PC-9 (cell line): Measurements from ENCODE around the gene PRKCH. TPM values are rescaled to one million over a fixed set of nuclear protein-coding genes. Genes with fewer than 3 reads are reported as not detected.

ENCODE experiments used
- BruUV-seq: library from RNA; stranded (reverse); fragments of 400-500 nt; replicated peaks from 2 replicates; lab custom pipeline; 2021; lab: Mats Ljungman, UMichigan
- CTCF ChIA-PET: fragments of 300-600 bp; sonication (Branson Sonifier 250); formaldehyde crosslinking; loops from one replicate; lab custom pipeline; 2022; ENCODE audit warnings: antibody characterized with exemption; lab: Charles Lee
- POLR2A ChIA-PET: fragments of 300-600 bp; sonication (Branson Sonifier 250); formaldehyde crosslinking; loops from one replicate; lab custom pipeline; 2022; ENCODE audit warnings: antibody characterized with exemption; ENCODE audit not compliant: unreplicated experiment; lab: Charles Lee
- DNase-seq, 2 experiments: peaks; one replicate each; pipeline versions ENCODE4 v3.0.0 to v3.0.0-alpha.2; 2015 to 2022; ENCODE audit warnings: mixed read lengths in 1 of 2
- H2AFZ ChIP-seq: fragments of 200-600 bp; sonication (generic); 2 replicates; pipeline ENCODE4 v1.8.1; 2017; ENCODE audit warnings: antibody characterized with exemption
- H3F3A ChIP-seq: fragments of 200-600 bp; sonication (generic); 2 replicates; pipeline ENCODE4 v1.8.1; 2017; ENCODE audit warnings: antibody characterized with exemption, mild to moderate bottlenecking, low read depth; ENCODE audit not compliant: insufficient read depth
- H3K27ac ChIP-seq: fragments of 200-600 bp; sonication (generic); 2 replicates; pipeline ENCODE4 v1.6.1; 2016; ENCODE audit warnings: mixed run types
- H3K27me3 ChIP-seq: fragments of 200-600 bp; sonication (generic); 2 replicates; pipeline ENCODE4 v1.6.1; 2016; ENCODE audit warnings: low read depth, mixed run types; ENCODE audit not compliant: insufficient read depth
- H3K36me3 ChIP-seq: fragments of 200-600 bp; sonication (generic); 2 replicates; pipeline ENCODE4 v1.6.1; 2016; ENCODE audit warnings: low read depth, mixed run types
- H3K4me1 ChIP-seq: fragments of 200-600 bp; sonication (generic); replicated peaks from 2 replicates; pipeline ENCODE4 v1.6.1; 2016; ENCODE audit warnings: mixed run types; ENCODE audit not compliant: insufficient read depth
- H3K4me2 ChIP-seq: fragments of 200-600 bp; sonication (generic); 2 replicates; pipeline ENCODE4 v1.6.1; 2017; ENCODE audit warnings: mixed run types
- H3K4me3 ChIP-seq: fragments of 200-600 bp; sonication (generic); 2 replicates; pipeline ENCODE4 v1.6.1; 2016; ENCODE audit warnings: mixed run types
- H3K79me2 ChIP-seq: fragments of 200-600 bp; sonication (generic); 2 replicates; pipeline ENCODE4 v1.6.1; 2017; ENCODE audit warnings: low read depth, mixed run types
- H3K9me2 ChIP-seq: fragments of 200-600 bp; sonication (generic); 2 replicates; pipeline ENCODE4 v1.8.1; 2017; ENCODE audit warnings: mild to moderate bottlenecking; ENCODE audit not compliant: insufficient read depth
- H3K9me3 ChIP-seq: fragments of 200-600 bp; sonication (generic); 2 replicates; pipeline ENCODE4 v1.8.1; 2016; ENCODE audit warnings: low read depth; ENCODE audit not compliant: insufficient read depth
- H4K20me1 ChIP-seq: fragments of 200-600 bp; sonication (generic); 2 replicates; pipeline ENCODE4 v1.8.1; 2017; ENCODE audit not compliant: insufficient read depth
- EZH2 ChIP-seq: fragments of 200-600 bp; sonication (generic); IDR thresholded peaks from 2 replicates; pipeline ENCODE4 v1.8.0; 2017; ENCODE audit warnings: antibody characterized with exemption, low read depth
- intact Hi-C: fragments of 100-400 bp; cut with micrococcal nuclease; formaldehyde crosslinking; loops from one replicate; pipeline ENCODE4 v1.10.0; 2022; ENCODE audit not compliant: unreplicated experiment
- total RNA-seq: library from RNA; stranded (reverse); gene quantifications from 2 replicates; pipeline ENCODE4 v1.2.3, GENCODE V29; 2021
- TF ChIP-seq, protein P1 (sequence below): fragments of 200-600 bp; sonication (generic); conservative IDR thresholded peaks from 2 replicates; pipeline ENCODE4 v1.6.1; 2017; ENCODE audit warnings: mixed run types, antibody characterized with exemption, mild to moderate bottlenecking, moderate library complexity

Gene PRKCH
- total RNA-seq, 1 experiment from 2014 or later, result 32.4 TPM

DNA sequence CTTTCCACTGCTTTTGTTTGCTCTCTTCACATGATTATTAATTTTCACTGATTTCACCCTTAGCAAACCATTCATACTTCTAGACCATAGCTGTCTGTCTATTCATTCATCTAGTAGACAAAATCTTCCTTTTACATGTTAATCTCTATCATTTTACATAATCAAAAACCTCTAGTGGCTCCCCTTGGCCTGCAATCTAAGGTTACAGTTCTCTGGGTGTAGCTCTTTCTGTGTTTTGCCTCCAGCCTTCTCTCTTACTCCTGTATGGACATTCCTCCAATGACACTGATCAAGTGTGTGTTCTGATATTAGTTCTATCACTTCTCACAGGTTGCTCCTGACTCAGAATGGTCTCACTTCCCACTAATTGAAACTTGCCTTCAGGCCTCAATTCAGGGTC is 56.4 kb downstream of the PRKCH start:
- Histone ChIP-seq H3K4me2 (no peak overlapping the region), H3K4me1 (peaks cover 27% of the 10 kb centered on the region), H3K4me3 (no peak overlapping the region), H3K9me2 (no peaks in the 10 kb centered on the region), H3K36me3 (peaks cover 11% of the 10 kb centered on the region; the same call in 1 of the 2 replicates), H2AFZ (no peak overlapping the region), H4K20me1 (no peaks in the 10 kb centered on the region), H3F3A (peaks cover 6% of the 10 kb centered on the region; the same call in 1 of the 2 replicates), H3K79me2 (peaks cover 76% of the 10 kb centered on the region), H3K9me3 (peaks cover 27% of the 10 kb centered on the region), H3K27me3 (no peaks in the 10 kb centered on the region), H3K27ac (no peak overlapping the region)
- BruUV-seq, result no TSS peak
- intact Hi-C loops, result no loop called here
- no peak for DNase-seq
- ChIA-PET POLR2A (no interaction called here), CTCF (no interaction called here)
- TF ChIP-seq, protein P1, sequence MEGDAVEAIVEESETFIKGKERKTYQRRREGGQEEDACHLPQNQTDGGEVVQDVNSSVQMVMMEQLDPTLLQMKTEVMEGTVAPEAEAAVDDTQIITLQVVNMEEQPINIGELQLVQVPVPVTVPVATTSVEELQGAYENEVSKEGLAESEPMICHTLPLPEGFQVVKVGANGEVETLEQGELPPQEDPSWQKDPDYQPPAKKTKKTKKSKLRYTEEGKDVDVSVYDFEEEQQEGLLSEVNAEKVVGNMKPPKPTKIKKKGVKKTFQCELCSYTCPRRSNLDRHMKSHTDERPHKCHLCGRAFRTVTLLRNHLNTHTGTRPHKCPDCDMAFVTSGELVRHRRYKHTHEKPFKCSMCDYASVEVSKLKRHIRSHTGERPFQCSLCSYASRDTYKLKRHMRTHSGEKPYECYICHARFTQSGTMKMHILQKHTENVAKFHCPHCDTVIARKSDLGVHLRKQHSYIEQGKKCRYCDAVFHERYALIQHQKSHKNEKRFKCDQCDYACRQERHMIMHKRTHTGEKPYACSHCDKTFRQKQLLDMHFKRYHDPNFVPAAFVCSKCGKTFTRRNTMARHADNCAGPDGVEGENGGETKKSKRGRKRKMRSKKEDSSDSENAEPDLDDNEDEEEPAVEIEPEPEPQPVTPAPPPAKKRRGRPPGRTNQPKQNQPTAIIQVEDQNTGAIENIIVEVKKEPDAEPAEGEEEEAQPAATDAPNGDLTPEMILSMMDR, result no peak
- no peak for TF ChIP-seq EZH2

DNA sequence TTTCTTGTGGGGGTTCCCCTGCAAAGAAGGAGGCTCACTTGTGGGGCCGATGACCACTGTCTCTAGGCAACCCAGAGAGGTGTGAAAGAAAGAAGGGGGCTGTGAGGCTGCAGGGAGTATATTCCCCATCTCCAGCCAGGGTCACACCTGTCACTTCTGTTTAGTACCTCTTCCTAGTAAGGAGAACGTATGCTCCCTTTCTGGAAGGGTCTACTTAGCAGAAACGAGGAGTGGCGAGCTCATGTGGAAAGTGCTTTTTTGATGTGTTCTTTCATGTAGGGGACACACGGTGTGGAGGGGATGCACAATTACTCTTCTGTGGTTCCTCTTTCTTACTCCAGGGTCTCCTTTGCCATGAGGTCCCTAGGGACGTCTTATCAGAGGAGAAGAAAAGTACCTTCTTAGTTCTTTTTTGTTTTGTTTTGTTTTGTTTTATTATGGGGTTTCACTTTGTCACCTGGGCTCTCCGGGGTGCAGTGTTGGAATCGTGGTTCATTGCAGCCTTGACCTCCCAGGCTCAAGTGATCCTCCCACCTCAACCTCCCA is 58.3 kb downstream of the PRKCH start:
- no peak overlapping the region for H2AFZ ChIP-seq
- peaks cover 79% of the 10 kb centered on the region for H3K79me2 ChIP-seq
- no peaks in the 10 kb centered on the region for H3K27me3 ChIP-seq
- intact Hi-C loops, result loop anchor here (2.0 kb wide), 2 partner anchors 59 to 83 kb away; partner anchors contain the start of gene PRKCH
- TF ChIP-seq EZH2, result no peak
- TF ChIP-seq, protein P1, result no peak
- peaks cover 6% of the 10 kb centered on the region; the same call in 1 of the 2 replicates for H3F3A ChIP-seq
- H3K9me3 ChIP-seq, result peaks cover 10% of the 10 kb centered on the region
- no TSS peak for BruUV-seq
- CTCF ChIA-PET, result no interaction called here
- DNase-seq, result no peak
- H3K4me1 ChIP-seq, result peaks cover 37% of the 10 kb centered on the region
- no peak overlapping the region for H3K4me3 ChIP-seq
- no peaks in the 10 kb centered on the region for H4K20me1 ChIP-seq
- POLR2A ChIA-PET, result no interaction called here
- peaks cover 8% of the 10 kb centered on the region; the same call in 1 of the 2 replicates for H3K36me3 ChIP-seq
- H3K27ac ChIP-seq, result no peak overlapping the region
- no peaks in the 10 kb centered on the region for H3K9me2 ChIP-seq
- H3K4me2 ChIP-seq, result no peak overlapping the region

DNA sequence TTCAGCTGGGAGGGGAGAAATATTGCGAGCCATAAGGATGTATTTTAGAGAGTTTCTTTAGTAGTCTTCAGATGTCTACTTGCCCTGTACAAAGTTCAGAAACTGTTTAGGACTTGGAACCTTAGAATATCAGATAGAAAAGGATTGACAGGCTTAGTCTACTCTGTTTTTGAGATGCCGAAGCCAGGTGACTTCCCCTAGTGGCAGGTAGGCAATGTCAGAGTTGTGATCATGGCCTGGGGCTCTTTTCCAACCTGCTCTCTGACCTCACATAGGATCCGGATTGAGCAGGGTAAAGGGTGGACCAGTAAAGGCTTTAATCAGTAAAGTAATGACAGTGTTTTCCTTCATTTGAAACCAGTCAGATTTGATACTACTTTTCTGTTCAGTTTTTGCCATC is 59.6 kb downstream of the PRKCH start:
- ChIA-PET CTCF (interaction anchor here (0.6 kb wide), 2 partner anchors 14 to 76 kb away, joined by 4 to 8 read pairs; no protein-coding TSS in a partner anchor), POLR2A (interaction anchor here (0.5 to 0.6 kb wide), 2 partner anchors 12 to 15 kb away, joined by 3 to 5 read pairs; no protein-coding TSS in a partner anchor)
- Histone ChIP-seq H3K36me3 (no peaks in the 10 kb centered on the region), H3F3A (peaks cover 6% of the 10 kb centered on the region; the same call in 1 of the 2 replicates), H3K9me2 (no peaks in the 10 kb centered on the region), H3K27me3 (no peaks in the 10 kb centered on the region), H3K9me3 (0 out of 2 replicates have a peak, but pooled peaks cover 6% of the 10 kb centered on the region), H3K27ac (peak overlapping the region; percentile 36), H3K4me1 (peaks cover 48% of the 10 kb centered on the region), H2AFZ (no peak overlapping the region), H4K20me1 (no peaks in the 10 kb centered on the region), H3K4me2 (peak overlapping the region; percentile 28), H3K4me3 (no peak overlapping the region), H3K79me2 (peaks cover 85% of the 10 kb centered on the region)
- intact Hi-C loops, result loop anchor here (1.0 to 2.0 kb wide), 4 partner anchors 25 to 84 kb away; partner anchors contain the start of gene PRKCH
- BruUV-seq, result no TSS peak
- DNase-seq, result peak; percentile 29 to 68
- TF ChIP-seq, protein P1, result peak; percentile 57; the same call in 1 of the 2 replicates
- no peak for TF ChIP-seq EZH2
